ENCODE results near the gene FAM135A. TPM values are rescaled to one million over a fixed set of nuclear protein-coding genes. Genes with fewer than 3 reads are reported as not detected.

Gene FAM135A
- polyA plus RNA-seq, 2 of the 4 experiments (the other 2 are of a cell fraction), result 11.3 to 33.6 TPM

Small RNAs within 50 kb of the gene (small RNA-seq; reads per million reads assigned to genes)
- 0 reads per million in 6 experiments for gene RNU7-48P

Other genes starting within 250 kb of the FAM135A start
- gene COL9A1, start 110.4 kb upstream of the FAM135A start, polyA plus RNA-seq (2011; rRNA removed), result 0.03 TPM in 2 replicates
- not detected in 3 replicates for gene COL9A1, start 110.4 kb upstream of the FAM135A start, polyA plus RNA-seq (2017; fragmentation: RNase III; extraction: RNeasy Plus Mini Kit Qiagen cat#74134 plus additional on column Dnase treatment)
- 12.1 and 14.1 TPM in 2 replicates for gene SDHAF4, start 153.4 kb downstream of the FAM135A start, polyA plus RNA-seq (2011; rRNA removed)
- 8.5 to 9.9 TPM (median 9.6 TPM) in 3 replicates for gene SDHAF4, start 153.4 kb downstream of the FAM135A start, polyA plus RNA-seq (2017; fragmentation: RNase III; extraction: RNeasy Plus Mini Kit Qiagen cat#74134 plus additional on column Dnase treatment)